UCSD-AML1 (cell line): ENCODE data around the gene NDUFB4.
"Not testable (repeated sequence)": the region's sequence is repeated elsewhere in the genome, so short reads cannot be mapped to it uniquely, and the experiment has no call there.

ENCODE experiments used
- DNase-seq: peaks from one replicate; lab custom pipeline; 2025; ENCODE audit not compliant: unreplicated experiment; lab: John Stamatoyannopoulos, UW

NDUFB4 gene

GRCh38 chr3:120569222-120570057 is 26.7 kb upstream of the NDUFB4 start:
- no peak for DNase-seq

- DNase-seq = no peak
These were observed 24.1 kb upstream of the NDUFB4 start for GRCh38 chr3:120572027-120572426.

GRCh38 chr3:120587332-120587975 is 8.7 kb upstream of the NDUFB4 start:
- no peak for DNase-seq

- no peak for DNase-seq
These were observed 384 bp upstream of the NDUFB4 start for GRCh38 chr3:120595788-120596115.

- no peak for DNase-seq
These were observed 702 bp downstream of the NDUFB4 start for GRCh38 chr3:120596853-120597223.

GRCh38 chr3:120597445-120598049 is 1.4 kb downstream of the NDUFB4 start:
- no peak for DNase-seq

- no peak for DNase-seq
These were observed 3.1 kb downstream of the NDUFB4 start for GRCh38 chr3:120599211-120599610.

- DNase-seq = no peak
These were observed 5.4 kb downstream of the NDUFB4 start for GRCh38 chr3:120601554-120601953.

GRCh38 chr3:120602682-120603081 is 6.5 kb downstream of the NDUFB4 start:
- no peak for DNase-seq

GRCh38 chr3:120604382-120604781 is 8.2 kb downstream of the NDUFB4 start:
- no peak for DNase-seq

GRCh38 chr3:120604784-120605183 is 8.6 kb downstream of the NDUFB4 start:
- no peak for DNase-seq

GRCh38 chr3:120608506-120608905 is 12.4 kb downstream of the NDUFB4 start:
- no peak for DNase-seq

GRCh38 chr3:120614765-120615164 is 18.6 kb downstream of the NDUFB4 start:
- no peak for DNase-seq

GRCh38 chr3:120615847-120616609 is 19.9 kb downstream of the NDUFB4 start:
- DNase-seq = peak; percentile 27

GRCh38 chr3:120616745-120617144 is 20.6 kb downstream of the NDUFB4 start:
- DNase-seq = not testable (repeated sequence)

GRCh38 chr3:120622457-120622856 is 26.3 kb downstream of the NDUFB4 start:
- no peak for DNase-seq

GRCh38 chr3:120622870-120623726 is 27.0 kb downstream of the NDUFB4 start:
- peak; percentile 72 for DNase-seq

GRCh38 chr3:120623727-120624093 is 27.6 kb downstream of the NDUFB4 start:
- DNase-seq = no peak

- no peak for DNase-seq
These were observed 29.0 kb downstream of the NDUFB4 start for GRCh38 chr3:120625159-120625586.

GRCh38 chr3:120634539-120634938 is 38.4 kb downstream of the NDUFB4 start:
- DNase-seq = no peak
